Measurements from ENCODE around the gene ETNPPL.

The ETNPPL gene

GRCh38 chr4:108742451-108743420 is 20.1 kb downstream of the ETNPPL start:
- Histone ChIP-seq H3K9me3 (ENCODE audit: control extremely low read depth in 1 of 5, control insufficient read depth in 4 of 5, insufficient read depth in 2 of 5, low read depth in 1 of 5, low read length in 4 of 5) (no peaks in the 10 kb centered on the region), H3K36me3 (ENCODE audit: control insufficient read depth in 4 of 4, insufficient read depth in 4 of 4, low read length in 3 of 4) (no peaks in the 10 kb centered on the region), H3K27ac (ENCODE audit: insufficient read depth in 1 of 2, low read depth in 1 of 2, low read length in 2 of 2, poor library complexity in 1 of 2, severe bottlenecking in 2 of 2) (no peak overlapping the region), H3K27me3 (replicated peaks in 2 of 5; ENCODE audit: control insufficient read depth in 4 of 5, insufficient read depth in 5 of 5, low read length in 4 of 5) (peaks cover 0 to 45% (median 9%) of the 10 kb centered on the region in 5 experiments), H3K4me1 (ENCODE audit: control extremely low read depth in 1 of 4, control insufficient read depth in 4 of 4, insufficient read depth in 4 of 4, low read length in 3 of 4) (no peaks in the 10 kb centered on the region), H3K4me3 (ENCODE audit: control insufficient read depth in 1 of 7, extremely low read depth in 1 of 7, insufficient read depth in 4 of 7, low read depth in 2 of 7, low read length in 6 of 7) (no peak overlapping the region)
- 95% methylated on average over 13 of the region's 13 CpGs for WGBS (ENCODE audit: insufficient coverage)
- ChIA-PET POLR2A (no interaction called here), CTCF (interaction anchor here (1.6 kb wide), 2 partner anchors 42 to 64 kb away, joined by 3 read pairs; no protein-coding TSS in a partner anchor)
- DNase-seq: no peak

DNA sequence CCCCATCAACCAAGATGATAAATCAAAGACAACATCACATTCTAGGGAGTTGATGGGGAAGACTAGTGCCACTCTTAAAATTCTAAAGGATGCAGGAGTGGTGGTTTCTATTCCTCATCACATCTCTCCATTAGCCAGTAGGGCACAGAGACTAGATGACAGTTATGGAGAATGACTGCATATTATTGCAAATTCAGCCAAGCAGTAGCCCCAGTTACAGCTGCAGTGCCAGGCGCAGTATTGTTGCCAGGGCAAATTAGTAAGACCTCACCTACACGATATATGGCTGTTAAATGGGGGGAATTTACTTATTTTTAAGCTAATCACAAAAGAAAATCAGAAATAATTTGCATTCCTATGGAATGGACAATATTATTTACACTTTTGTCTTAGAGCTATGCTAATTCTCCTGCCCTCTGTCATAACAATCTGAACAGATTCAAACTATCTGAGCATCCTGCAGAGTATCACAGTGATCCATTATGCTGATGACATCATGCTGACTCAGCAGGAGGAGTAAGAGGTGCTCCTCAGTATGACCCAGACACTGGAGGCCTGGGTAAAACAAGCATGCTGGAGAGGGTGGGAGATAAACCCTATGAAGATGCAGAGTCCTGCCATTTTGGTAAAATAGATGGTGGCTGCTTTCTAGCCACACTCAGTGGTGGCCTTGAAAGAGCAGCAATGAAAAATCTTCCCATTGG is 24.7 kb downstream of the ETNPPL start:
- WGBS (ENCODE audit: insufficient coverage): no CpG with 5 or more reads among the region's 2 CpGs
- no peaks in the 10 kb centered on the region for H3K4me1 ChIP-seq (ENCODE audit: control extremely low read depth in 1 of 4, control insufficient read depth in 4 of 4, insufficient read depth in 4 of 4, low read length in 3 of 4)
- H3K36me3 ChIP-seq (ENCODE audit: control insufficient read depth in 4 of 4, insufficient read depth in 4 of 4, low read length in 3 of 4): no peaks in the 10 kb centered on the region
- no peaks in the 10 kb centered on the region for H3K9me3 ChIP-seq (ENCODE audit: control extremely low read depth in 1 of 5, control insufficient read depth in 4 of 5, insufficient read depth in 2 of 5, low read depth in 1 of 5, low read length in 4 of 5)
- H3K27ac ChIP-seq (ENCODE audit: insufficient read depth in 1 of 2, low read depth in 1 of 2, low read length in 2 of 2, poor library complexity in 1 of 2, severe bottlenecking in 2 of 2): no peak overlapping the region
- ChIA-PET CTCF (interaction anchor here (1.0 kb wide), 1 partner anchor 11 kb away, joined by 3 read pairs; no protein-coding TSS in a partner anchor), POLR2A (interaction anchor here (0.6 kb wide), 1 partner anchor 991 kb away, joined by 3 read pairs; no protein-coding TSS in a partner anchor)
- H3K27me3 ChIP-seq (replicated peaks in 2 of 5; ENCODE audit: control insufficient read depth in 4 of 5, insufficient read depth in 5 of 5, low read length in 4 of 5): peaks cover 0 to 60% (median 12%) of the 10 kb centered on the region in 5 experiments
- no peak for DNase-seq
- H3K4me3 ChIP-seq (ENCODE audit: control insufficient read depth in 1 of 7, extremely low read depth in 1 of 7, insufficient read depth in 4 of 7, low read depth in 2 of 7, low read length in 6 of 7): no peak overlapping the region

GRCh38 chr4:108731006-108731405 is 31.8 kb downstream of the ETNPPL start:
- Histone ChIP-seq H3K4me1 (ENCODE audit: control extremely low read depth in 1 of 4, control insufficient read depth in 4 of 4, insufficient read depth in 4 of 4, low read length in 3 of 4) (no peaks in the 10 kb centered on the region), H3K9me3 (ENCODE audit: control extremely low read depth in 1 of 5, control insufficient read depth in 4 of 5, insufficient read depth in 2 of 5, low read depth in 1 of 5, low read length in 4 of 5) (peaks cover 0 to 3% (median 0%) of the 10 kb centered on the region in 5 experiments), H3K4me3 (ENCODE audit: control insufficient read depth in 1 of 7, extremely low read depth in 1 of 7, insufficient read depth in 4 of 7, low read depth in 2 of 7, low read length in 6 of 7) (no peak overlapping the region), H3K36me3 (ENCODE audit: control insufficient read depth in 4 of 4, insufficient read depth in 4 of 4, low read length in 3 of 4) (no peaks in the 10 kb centered on the region), H3K27ac (ENCODE audit: insufficient read depth in 1 of 2, low read depth in 1 of 2, low read length in 2 of 2, poor library complexity in 1 of 2, severe bottlenecking in 2 of 2) (no peak overlapping the region), H3K27me3 (replicated peaks in 2 of 5; ENCODE audit: control insufficient read depth in 4 of 5, insufficient read depth in 5 of 5, low read length in 4 of 5) (peaks cover 0 to 26% (median 9%) of the 10 kb centered on the region in 5 experiments)
- ChIA-PET POLR2A (no interaction called here), CTCF (no interaction called here)
- 100% methylated on average over 1 of the region's 3 CpGs for WGBS (ENCODE audit: insufficient coverage)
- DNase-seq: no peak

DNA sequence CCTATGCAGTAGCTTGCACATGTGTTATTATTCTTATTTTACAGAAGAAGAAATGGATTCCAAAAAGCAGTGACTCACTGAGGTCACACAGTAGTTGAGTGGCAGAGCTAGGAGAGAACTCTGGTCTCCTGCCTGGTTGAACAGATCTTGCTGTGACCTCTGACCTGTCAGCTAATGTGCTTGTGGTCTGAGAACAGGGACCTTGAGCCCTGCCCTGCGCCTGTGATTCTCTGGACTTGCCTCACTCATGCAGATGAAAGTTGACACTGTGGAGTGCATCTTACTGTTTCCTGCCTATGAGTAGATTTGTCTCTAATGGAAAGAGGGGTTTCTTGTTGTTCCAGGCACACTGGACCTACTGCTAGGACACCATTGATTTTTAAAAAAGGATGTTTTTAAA is 32.3 kb downstream of the ETNPPL start:
- Histone ChIP-seq H3K4me1 (ENCODE audit: control extremely low read depth in 1 of 4, control insufficient read depth in 4 of 4, insufficient read depth in 4 of 4, low read length in 3 of 4) (no peaks in the 10 kb centered on the region), H3K27me3 (replicated peaks in 2 of 5; ENCODE audit: control insufficient read depth in 4 of 5, insufficient read depth in 5 of 5, low read length in 4 of 5) (peaks cover 0 to 22% (median 9%) of the 10 kb centered on the region in 5 experiments), H3K9me3 (ENCODE audit: control extremely low read depth in 1 of 5, control insufficient read depth in 4 of 5, insufficient read depth in 2 of 5, low read depth in 1 of 5, low read length in 4 of 5) (peaks cover 0 to 5% (median 3%) of the 10 kb centered on the region in 5 experiments), H3K4me3 (ENCODE audit: control insufficient read depth in 1 of 7, extremely low read depth in 1 of 7, insufficient read depth in 4 of 7, low read depth in 2 of 7, low read length in 6 of 7) (no peak overlapping the region), H3K27ac (ENCODE audit: insufficient read depth in 1 of 2, low read depth in 1 of 2, low read length in 2 of 2, poor library complexity in 1 of 2, severe bottlenecking in 2 of 2) (no peak overlapping the region), H3K36me3 (ENCODE audit: control insufficient read depth in 4 of 4, insufficient read depth in 4 of 4, low read length in 3 of 4) (no peaks in the 10 kb centered on the region)
- ChIA-PET CTCF (no interaction called here), POLR2A (interaction anchor here (0.6 kb wide), 1 partner anchor 618 kb away, joined by 3 read pairs; no protein-coding TSS in a partner anchor)
- WGBS (ENCODE audit: insufficient coverage): 100% methylated on average over 1 of the region's 1 CpG
- DNase-seq: no peak

DNA sequence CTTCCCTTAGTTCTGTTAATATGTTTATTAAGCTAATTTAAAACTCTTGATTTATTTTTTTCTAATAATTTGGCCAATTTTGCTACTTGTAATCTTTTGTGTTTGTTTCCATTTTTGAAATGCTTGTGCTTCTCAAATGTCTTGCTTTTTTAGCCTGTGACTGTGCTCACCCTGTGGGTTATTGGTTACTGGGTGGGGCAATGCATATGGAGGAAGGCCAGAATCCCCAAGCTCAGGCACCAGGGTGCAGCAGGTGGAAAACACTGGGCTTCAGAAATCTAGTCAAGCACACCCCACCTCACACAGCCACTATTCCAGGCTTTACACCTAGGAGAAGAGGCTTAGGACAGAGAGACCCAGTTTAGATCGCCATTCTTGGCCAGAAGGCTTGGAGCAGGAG is 33.1 kb downstream of the ETNPPL start:
- ChIA-PET POLR2A (interaction anchor here (0.6 kb wide), 1 partner anchor 618 kb away, joined by 3 read pairs; no protein-coding TSS in a partner anchor), CTCF (interaction anchor here (0.7 kb wide), 1 partner anchor 710 kb away, joined by 3 read pairs; no protein-coding TSS in a partner anchor)
- Histone ChIP-seq H3K9me3 (ENCODE audit: control extremely low read depth in 1 of 5, control insufficient read depth in 4 of 5, insufficient read depth in 2 of 5, low read depth in 1 of 5, low read length in 4 of 5) (peaks cover 2 to 13% (median 8%) of the 10 kb centered on the region in 5 experiments), H3K36me3 (ENCODE audit: control insufficient read depth in 4 of 4, insufficient read depth in 4 of 4, low read length in 3 of 4) (no peaks in the 10 kb centered on the region), H3K4me3 (ENCODE audit: control insufficient read depth in 1 of 7, extremely low read depth in 1 of 7, insufficient read depth in 4 of 7, low read depth in 2 of 7, low read length in 6 of 7) (no peak overlapping the region), H3K27ac (ENCODE audit: insufficient read depth in 1 of 2, low read depth in 1 of 2, low read length in 2 of 2, poor library complexity in 1 of 2, severe bottlenecking in 2 of 2) (no peak overlapping the region), H3K27me3 (replicated peaks in 2 of 5; ENCODE audit: control insufficient read depth in 4 of 5, insufficient read depth in 5 of 5, low read length in 4 of 5) (peaks cover 0 to 16% (median 9%) of the 10 kb centered on the region in 5 experiments), H3K4me1 (ENCODE audit: control extremely low read depth in 1 of 4, control insufficient read depth in 4 of 4, insufficient read depth in 4 of 4, low read length in 3 of 4) (no peaks in the 10 kb centered on the region)
- DNase-seq: no peak
- WGBS (ENCODE audit: insufficient coverage): 100% methylated on average over 1 of the region's 1 CpG

DNA sequence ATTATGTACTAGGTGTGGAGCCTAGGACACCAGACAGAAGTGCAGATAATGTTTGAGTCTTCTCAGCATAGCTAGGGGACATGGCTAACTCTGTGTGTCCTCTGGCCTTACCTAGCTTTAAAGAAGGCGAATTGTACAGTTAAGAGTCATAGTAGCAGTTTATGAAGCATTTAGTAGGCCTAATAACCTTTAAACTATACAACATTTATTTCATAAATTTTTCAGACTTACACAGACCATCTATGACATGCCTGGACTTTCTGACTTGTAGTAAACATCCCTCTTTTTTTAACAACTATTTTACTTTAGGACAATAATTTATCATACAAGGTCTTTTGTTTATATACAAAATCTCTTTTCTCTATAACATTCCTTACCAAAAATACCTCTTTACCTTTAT is 37.4 kb downstream of the ETNPPL start:
- POLR2A ChIA-PET: no interaction called here
- Histone ChIP-seq H3K4me3 (ENCODE audit: control insufficient read depth in 1 of 7, extremely low read depth in 1 of 7, insufficient read depth in 4 of 7, low read depth in 2 of 7, low read length in 6 of 7) (no peak overlapping the region), H3K36me3 (ENCODE audit: control insufficient read depth in 4 of 4, insufficient read depth in 4 of 4, low read length in 3 of 4) (no peaks in the 10 kb centered on the region), H3K4me1 (ENCODE audit: control extremely low read depth in 1 of 4, control insufficient read depth in 4 of 4, insufficient read depth in 4 of 4, low read length in 3 of 4) (no peaks in the 10 kb centered on the region), H3K27me3 (replicated peaks in 2 of 5; ENCODE audit: control insufficient read depth in 4 of 5, insufficient read depth in 5 of 5, low read length in 4 of 5) (peaks cover 0 to 34% (median 12%) of the 10 kb centered on the region in 5 experiments), H3K27ac (ENCODE audit: insufficient read depth in 1 of 2, low read depth in 1 of 2, low read length in 2 of 2, poor library complexity in 1 of 2, severe bottlenecking in 2 of 2) (no peak overlapping the region), H3K9me3 (ENCODE audit: control extremely low read depth in 1 of 5, control insufficient read depth in 4 of 5, insufficient read depth in 2 of 5, low read depth in 1 of 5, low read length in 4 of 5) (peaks cover 2 to 22% (median 8%) of the 10 kb centered on the region in 5 experiments)
- CTCF ChIA-PET: no interaction called here
- no CpG with 5 or more reads among the region's 1 CpG for WGBS (ENCODE audit: insufficient coverage)
- peak in 1 of 3 donors; percentile 13 for DNase-seq

Measured in common myeloid progenitor, CD34-positive (primary cell).